GM12874 (cell line): ENCODE measurements around the gene ZSCAN25.

Experiments
- TF ChIP-seq, protein P1 (sequence below): IDR thresholded peaks from 2 replicates; pipeline ENCODE4 v1.5.1; 2011; ENCODE audit warnings: low read depth, mild to moderate bottlenecking, control low read depth, low read length, moderate library complexity; ENCODE audit not compliant: insufficient read depth

The ZSCAN25 gene

DNA sequence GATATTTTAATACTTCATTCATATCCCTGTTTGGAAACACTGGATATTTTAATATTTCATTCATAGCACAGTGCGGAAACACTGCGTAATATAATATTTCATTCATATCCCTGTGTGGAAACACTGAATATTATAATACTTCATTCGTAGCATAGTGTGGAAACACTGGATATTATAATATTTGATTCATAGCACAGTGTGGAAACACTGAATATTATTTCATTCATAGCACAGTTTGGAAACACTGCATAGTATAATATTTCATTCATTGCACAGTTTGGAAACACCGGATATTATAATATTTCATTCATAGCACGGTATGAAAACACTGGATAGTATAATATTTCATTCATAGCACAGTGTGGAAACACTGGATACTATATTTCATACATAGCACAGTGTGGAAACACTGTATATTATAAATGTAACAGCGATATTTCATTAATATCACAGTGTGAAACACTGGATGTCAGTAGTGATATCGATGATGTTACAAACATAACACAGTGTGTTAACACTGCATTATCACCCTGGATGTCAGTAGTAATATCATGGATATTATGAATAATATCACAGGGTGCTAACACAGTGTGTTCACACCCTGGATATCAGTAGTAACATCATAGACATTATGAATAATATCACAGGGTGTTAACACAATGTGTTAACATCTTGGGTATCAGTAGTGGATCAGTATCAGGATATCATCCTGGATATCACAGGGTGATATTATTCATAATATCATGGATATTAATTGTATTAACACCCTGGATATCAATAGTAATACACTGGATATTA is 21.6 kb upstream of the ZSCAN25 start:
- TF ChIP-seq, protein P1, sequence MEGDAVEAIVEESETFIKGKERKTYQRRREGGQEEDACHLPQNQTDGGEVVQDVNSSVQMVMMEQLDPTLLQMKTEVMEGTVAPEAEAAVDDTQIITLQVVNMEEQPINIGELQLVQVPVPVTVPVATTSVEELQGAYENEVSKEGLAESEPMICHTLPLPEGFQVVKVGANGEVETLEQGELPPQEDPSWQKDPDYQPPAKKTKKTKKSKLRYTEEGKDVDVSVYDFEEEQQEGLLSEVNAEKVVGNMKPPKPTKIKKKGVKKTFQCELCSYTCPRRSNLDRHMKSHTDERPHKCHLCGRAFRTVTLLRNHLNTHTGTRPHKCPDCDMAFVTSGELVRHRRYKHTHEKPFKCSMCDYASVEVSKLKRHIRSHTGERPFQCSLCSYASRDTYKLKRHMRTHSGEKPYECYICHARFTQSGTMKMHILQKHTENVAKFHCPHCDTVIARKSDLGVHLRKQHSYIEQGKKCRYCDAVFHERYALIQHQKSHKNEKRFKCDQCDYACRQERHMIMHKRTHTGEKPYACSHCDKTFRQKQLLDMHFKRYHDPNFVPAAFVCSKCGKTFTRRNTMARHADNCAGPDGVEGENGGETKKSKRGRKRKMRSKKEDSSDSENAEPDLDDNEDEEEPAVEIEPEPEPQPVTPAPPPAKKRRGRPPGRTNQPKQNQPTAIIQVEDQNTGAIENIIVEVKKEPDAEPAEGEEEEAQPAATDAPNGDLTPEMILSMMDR: no peak

DNA sequence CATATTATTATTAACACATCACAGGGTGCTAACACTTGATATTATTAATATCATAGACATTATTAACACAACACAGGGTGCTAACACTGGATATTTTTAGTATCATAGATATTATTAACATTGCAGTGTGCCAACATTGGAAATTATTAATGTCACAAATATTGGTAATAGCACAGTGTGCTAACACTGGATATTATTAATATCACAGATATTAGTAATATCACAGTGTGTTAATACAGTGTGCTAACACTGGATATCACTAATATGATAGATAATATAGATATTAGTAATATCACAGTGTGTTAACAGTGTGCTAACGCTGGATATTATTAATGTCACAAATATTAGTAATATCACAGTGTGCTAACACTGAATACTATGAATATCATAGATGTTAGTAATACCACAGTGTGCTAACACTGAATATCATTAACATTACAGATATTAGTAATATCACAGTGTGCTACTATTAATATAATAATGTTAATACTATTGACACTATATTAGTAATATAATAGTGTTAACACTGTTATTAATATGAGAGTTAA is 20.3 kb upstream of the ZSCAN25 start:
- TF ChIP-seq, protein P1: no peak

DNA sequence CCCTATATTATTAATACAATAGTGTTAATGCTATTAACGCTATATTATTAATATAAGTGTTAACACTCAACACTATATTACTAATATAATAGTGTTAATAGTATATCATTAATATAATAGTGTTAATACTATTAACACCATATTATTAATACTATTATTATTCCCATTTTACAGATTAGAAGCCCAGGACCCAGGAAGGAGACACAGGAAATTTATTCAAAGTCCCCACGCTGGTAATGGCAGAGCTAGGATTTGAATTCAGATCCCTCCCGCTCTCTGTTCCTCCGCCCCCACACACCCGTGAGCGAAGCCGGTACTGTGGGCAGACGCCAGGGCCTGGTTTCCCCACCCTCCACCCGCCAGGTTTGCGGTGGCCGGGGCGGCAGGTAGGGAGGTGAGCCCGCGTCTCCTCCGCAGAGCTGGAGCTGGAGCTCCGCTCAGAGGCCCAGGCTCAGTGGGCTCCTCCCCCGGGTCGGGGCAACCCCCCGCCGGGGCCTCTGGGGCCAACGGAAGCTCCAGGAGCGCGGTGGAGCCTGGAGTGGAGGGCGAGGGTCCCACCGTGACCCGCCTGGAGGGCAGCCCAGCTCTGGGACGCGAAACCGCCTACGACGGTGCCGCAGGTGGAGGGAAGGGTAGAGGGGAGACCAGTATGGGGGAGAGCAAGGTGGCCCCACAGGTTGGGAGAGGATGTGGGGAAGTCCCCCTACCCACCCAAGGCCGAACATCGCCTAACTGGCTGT is 18.8 kb upstream of the ZSCAN25 start, which contains the start of gene TMEM225B:
Gene TMEM225B, plus strand, starts transcription at position 506 of the 740 bp plus-strand sequence. CDS start 6,122 bp downstream, outside the sequence.
- TF ChIP-seq, protein P1: no peak

DNA sequence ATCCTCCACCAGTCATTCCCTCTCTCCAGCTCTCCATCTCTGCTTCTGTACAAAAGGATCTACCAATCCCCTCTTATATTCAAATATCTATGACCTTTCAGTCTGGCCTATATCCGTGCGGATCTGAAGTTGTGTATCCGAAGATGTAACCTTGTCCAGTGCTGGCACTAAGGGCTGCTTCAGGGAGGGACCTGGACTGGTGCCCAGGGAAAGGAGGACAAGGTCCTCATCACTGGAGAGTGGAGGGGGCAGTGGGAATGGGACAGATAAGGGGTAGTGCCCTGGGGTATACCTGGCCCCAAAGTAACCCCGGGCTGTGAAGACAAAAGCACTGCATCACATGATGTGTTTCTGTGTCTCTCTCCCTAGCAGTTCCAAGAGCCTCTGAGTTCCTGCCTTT is 16.9 kb upstream of the ZSCAN25 start:
- TF ChIP-seq, protein P1: no peak

DNA sequence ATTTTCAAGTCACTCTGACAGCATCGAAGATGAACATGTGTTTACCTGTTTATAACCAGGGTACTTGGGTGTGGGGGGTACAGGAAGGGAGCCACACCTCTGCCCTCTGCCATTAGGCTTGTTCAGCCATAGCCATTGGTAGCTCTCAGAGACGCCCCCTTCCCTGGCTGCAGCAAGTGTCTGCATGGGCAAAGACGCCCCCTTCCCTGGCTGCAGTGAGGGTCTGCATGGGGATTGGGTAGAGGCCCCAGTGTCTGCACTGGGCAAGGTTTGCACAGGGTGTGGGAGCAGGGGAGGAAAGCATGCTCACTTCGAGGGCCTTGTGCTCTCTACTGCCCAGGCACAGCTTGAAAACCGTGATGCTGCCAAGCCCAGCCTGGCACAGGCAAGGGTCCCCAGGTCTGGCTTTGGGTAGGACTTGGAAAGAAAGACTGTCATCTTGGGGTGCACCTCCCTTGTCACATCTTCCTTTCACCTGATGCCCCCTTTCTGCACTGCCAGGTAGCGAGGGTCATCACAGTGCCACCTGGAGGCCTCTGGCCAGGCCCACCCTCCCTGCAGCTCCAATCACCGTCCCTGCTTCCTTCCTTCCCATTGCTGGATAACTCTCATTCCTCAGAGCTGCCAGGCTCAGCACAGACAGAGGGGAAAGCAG is 15.0 kb upstream of the ZSCAN25 start:
- TF ChIP-seq, protein P1: 0 out of 2 replicates have a peak, but pooled peaks have one; percentile 8

DNA sequence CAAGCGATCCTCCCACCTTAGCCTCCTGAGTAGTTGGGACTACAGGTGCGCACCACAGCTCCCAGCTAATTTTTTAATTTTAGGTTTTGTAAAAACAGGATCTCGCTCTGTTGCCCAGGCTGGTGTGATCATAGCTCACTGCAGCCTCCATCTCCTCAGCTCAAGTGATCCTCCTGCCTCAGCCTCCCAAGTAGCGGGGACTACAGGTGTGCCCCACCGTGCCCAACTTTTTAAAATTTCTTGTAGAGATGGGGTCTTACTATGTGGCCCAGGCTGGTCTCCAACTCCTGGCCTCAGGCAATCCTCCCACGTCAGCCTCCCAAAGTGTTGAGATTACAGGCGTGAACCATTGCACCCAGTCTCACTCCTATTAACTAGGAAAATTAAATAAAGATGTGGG is 11.2 kb upstream of the ZSCAN25 start:
- TF ChIP-seq, protein P1: no peak

DNA sequence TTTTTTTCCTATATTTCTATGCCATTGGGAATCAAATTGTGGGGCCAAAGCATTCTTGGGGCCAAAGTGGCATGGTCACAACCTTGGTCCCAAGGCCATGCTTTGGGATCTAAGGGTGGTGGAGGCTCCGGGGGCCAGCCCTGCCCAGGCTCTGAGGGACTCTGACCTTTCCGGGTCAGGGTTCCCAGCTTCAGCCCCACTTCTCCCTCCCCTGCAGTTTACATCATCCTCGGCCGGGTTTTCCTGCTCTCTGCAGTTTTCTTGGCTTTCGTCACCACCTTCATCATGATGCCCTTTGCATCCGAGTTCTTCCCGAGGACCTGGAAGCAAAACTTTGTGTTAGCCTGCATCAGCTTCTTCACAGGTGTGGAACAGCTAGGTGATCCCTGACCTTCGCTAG is 10.2 kb upstream of the ZSCAN25 start:
- TF ChIP-seq, protein P1: no peak
